Vagina (tissue), 2 donors: ENCODE results near the gene MEIG1. TPM values are rescaled to one million over a fixed set of nuclear protein-coding genes. Genes with fewer than 3 reads are reported as not detected.
"Not testable (repeated sequence)": the region's sequence is repeated elsewhere in the genome, so short reads cannot be mapped to it uniquely, and the experiment has no call there.

ENCODE experiments used
- DNase-seq, 2 donors: peaks; one replicate each; pipeline ENCODE4 v3.0.0-alpha.2; 2017; ENCODE audit errors: extremely low spot score in 2 of 2
- H3K27ac ChIP-seq: fragments of 200-600 bp; sonication (generic); one replicate; pipeline ENCODE4 v1.5.1; 2019
- H3K27me3 ChIP-seq: fragments of 200-600 bp; sonication (generic); one replicate; pipeline ENCODE4 v1.5.1; 2019
- H3K36me3 ChIP-seq, 2 donors: fragments of 200-600 bp; sonication (generic); one replicate each; pipeline ENCODE4 v1.5.1; 2017 to 2019
- H3K4me1 ChIP-seq: fragments of 200-600 bp; sonication (generic); one replicate; pipeline ENCODE4 v1.5.1; 2019
- H3K4me3 ChIP-seq, 2 donors: fragments of 200-600 bp; sonication (generic); 1 replicate in 1 of 2; 2 replicates in 1 of 2; pipeline ENCODE4 v1.5.1; 2016 to 2019
- H3K9me3 ChIP-seq: fragments of 200-600 bp; sonication (generic); one replicate; pipeline ENCODE4 v1.5.1; 2019
- CTCF ChIP-seq, 3 experiments: fragments of 450-650 bp in 2 of 3; fragments of 200-600 bp in 1 of 3; sonication (generic) in 1 of 3; IDR thresholded peaks; one replicate each; pipeline ENCODE4 v1.5.1; 2017 to 2019; ENCODE audit warnings: antibody characterized with exemption in 3 of 3, mild to moderate bottlenecking in 2 of 3, moderate library complexity in 2 of 3
- POLR2A ChIP-seq, 2 donors: fragments of 450-650 bp; IDR thresholded peaks; one replicate each; pipeline ENCODE4 v1.6.1; 2017; ENCODE audit warnings: antibody characterized with exemption in 2 of 2, mild to moderate bottlenecking in 2 of 2, moderate library complexity in 2 of 2
- POLR2AphosphoS5 ChIP-seq, 2 donors: sonication (generic); formaldehyde crosslinking; IDR thresholded peaks; one replicate each; pipeline ENCODE4 v1.9.0; 2017; ENCODE audit warnings: antibody characterized with exemption in 2 of 2, mild to moderate bottlenecking in 2 of 2, low read depth in 1 of 2; ENCODE audit not compliant: insufficient read depth in 1 of 2
- intact Hi-C: fragments of 100-400 bp; cut with DNase I; formaldehyde crosslinking; loops from one replicate; pipeline ENCODE4 v1.15.1; 2023
- total RNA-seq: library from RNA; depleted of rRNA; stranded (reverse); fragments of >200 nt; gene quantifications from one replicate; pipeline ENCODE4 v1.2.3, GENCODE V29; 2016

The MEIG1 gene
- total RNA-seq, 1 donor from 2014 or later = not detected

- TF ChIP-seq POLR2AphosphoS5 (IDR thresholded peaks at IDR 0.05; ENCODE audit: insufficient read depth in 1 of 2, low read depth in 1 of 2) (no peak), CTCF (IDR thresholded peaks at IDR 0.05) (no peak), POLR2A (IDR thresholded peaks at IDR 0.05) (no peak)
- no peaks in the 10 kb centered on the region for H3K36me3 ChIP-seq
- H3K27me3 ChIP-seq = no peaks in the 10 kb centered on the region
- H3K4me1 ChIP-seq = no peaks in the 10 kb centered on the region
- H3K4me3 ChIP-seq = no peak overlapping the region
- DNase-seq = no peak
- intact Hi-C loops = no loop called here
- H3K27ac ChIP-seq = no peak overlapping the region
- H3K9me3 ChIP-seq = no peaks in the 10 kb centered on the region
Observed at GRCh38 chr10:14995964-14996565, 36.9 kb downstream of the MEIG1 start.

DNA sequence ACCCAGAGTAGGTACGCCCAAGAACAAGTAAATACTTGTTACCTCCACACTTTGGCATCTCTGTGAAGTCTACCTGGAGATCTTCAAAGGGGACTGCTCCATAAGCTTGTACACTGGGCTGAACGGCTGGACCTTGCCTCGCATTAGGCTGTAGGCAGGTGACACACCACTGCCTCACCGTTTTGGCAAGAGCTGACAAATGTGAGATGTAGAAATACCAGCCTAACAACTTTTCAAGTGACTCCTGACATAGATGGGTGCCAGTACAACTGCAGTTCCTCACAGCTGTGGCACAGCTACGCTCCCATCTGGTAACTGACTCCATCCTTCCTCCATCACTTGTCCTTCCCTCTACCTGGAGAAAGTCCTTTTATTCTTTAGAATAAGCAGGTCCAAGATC is 54.3 kb downstream of the MEIG1 start:
- intact Hi-C loops, H3K36me3 ChIP-seq, H3K27me3 ChIP-seq, H3K9me3 ChIP-seq, H3K4me3 ChIP-seq, H3K27ac ChIP-seq, H3K4me1 ChIP-seq, DNase-seq: not testable (repeated sequence)

DNA sequence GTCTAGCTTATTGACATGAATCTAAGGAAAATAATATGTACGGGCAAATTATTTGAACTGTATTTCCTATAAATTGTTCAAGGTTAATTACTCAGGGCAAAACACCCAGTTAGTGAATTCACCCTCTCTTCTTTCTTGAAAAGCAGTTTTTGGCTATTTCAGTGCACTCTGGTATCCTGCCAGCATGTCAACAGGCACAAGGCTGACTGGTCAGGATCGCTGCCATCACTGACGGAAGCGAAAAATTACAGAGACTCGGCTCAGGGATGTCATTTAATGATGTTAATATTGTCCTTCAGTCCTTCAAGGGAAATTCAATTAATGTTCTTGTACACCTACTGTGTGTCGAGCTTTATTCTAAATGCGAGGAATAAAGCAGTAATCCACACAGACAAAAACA is 56.3 kb downstream of the MEIG1 start:
- no peaks in the 10 kb centered on the region for H3K27me3 ChIP-seq
- intact Hi-C loops = no loop called here
- H3K36me3 ChIP-seq = no peaks in the 10 kb centered on the region
- no peaks in the 10 kb centered on the region for H3K4me1 ChIP-seq
- no peaks in the 10 kb centered on the region for H3K9me3 ChIP-seq
- TF ChIP-seq CTCF (IDR thresholded peaks at IDR 0.05) (no peak), POLR2AphosphoS5 (IDR thresholded peaks at IDR 0.05; ENCODE audit: insufficient read depth in 1 of 2, low read depth in 1 of 2) (no peak), POLR2A (IDR thresholded peaks at IDR 0.05) (no peak)
- no peak for DNase-seq
- no peak overlapping the region for H3K4me3 ChIP-seq
- H3K27ac ChIP-seq = no peak overlapping the region

DNA sequence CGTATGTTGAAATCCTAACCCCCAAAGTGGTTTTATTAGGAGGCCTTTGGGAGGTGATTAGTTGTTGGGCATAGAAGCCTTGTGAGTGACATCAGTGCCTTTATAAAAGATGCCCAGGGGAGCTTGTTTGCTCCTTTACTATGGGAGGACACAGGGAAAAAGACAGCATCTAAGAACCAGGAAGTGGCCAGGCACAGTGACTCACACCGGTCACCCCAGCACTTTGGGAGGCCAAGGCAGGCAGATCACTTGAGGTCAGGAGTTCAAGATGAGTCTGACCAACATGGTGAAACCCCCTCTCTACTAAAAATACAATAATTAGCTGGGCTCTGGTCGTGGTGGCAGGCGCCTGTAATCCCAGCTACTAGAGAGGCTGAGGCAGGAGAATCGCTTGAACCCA is 61.8 kb downstream of the MEIG1 start:
- H3K27ac ChIP-seq, H3K4me1 ChIP-seq, H3K27me3 ChIP-seq, H3K4me3 ChIP-seq, H3K9me3 ChIP-seq, DNase-seq, intact Hi-C loops, H3K36me3 ChIP-seq: not testable (repeated sequence)

Other genes with a start within 250 kb of the MEIG1 start
- 33.4 TPM for gene FAM107B, start 184.5 kb upstream of the MEIG1 start, total RNA-seq
- gene CDNF, start 121.4 kb upstream of the MEIG1 start, total RNA-seq = 7.4 TPM
- gene HSPA14, start 121.1 kb upstream of the MEIG1 start, total RNA-seq = 8.3 TPM
- 11.8 TPM for gene MSANTD7, start 121.1 kb upstream of the MEIG1 start, total RNA-seq
- 6.9 TPM for gene SUV39H2, start 80.5 kb upstream of the MEIG1 start, total RNA-seq
- 13.5 TPM for gene DCLRE1C, start 5.3 kb upstream of the MEIG1 start, total RNA-seq
- gene OLAH, start 84.6 kb downstream of the MEIG1 start, total RNA-seq = 4.9 TPM
- gene ACBD7, start 129.4 kb downstream of the MEIG1 start, total RNA-seq = not detected
- gene RPP38, start 138.0 kb downstream of the MEIG1 start, total RNA-seq = 14.2 TPM
- 15.2 TPM for gene NMT2, start 209.3 kb downstream of the MEIG1 start, total RNA-seq